ENCODE data around the gene CARMIL3.

DNA sequence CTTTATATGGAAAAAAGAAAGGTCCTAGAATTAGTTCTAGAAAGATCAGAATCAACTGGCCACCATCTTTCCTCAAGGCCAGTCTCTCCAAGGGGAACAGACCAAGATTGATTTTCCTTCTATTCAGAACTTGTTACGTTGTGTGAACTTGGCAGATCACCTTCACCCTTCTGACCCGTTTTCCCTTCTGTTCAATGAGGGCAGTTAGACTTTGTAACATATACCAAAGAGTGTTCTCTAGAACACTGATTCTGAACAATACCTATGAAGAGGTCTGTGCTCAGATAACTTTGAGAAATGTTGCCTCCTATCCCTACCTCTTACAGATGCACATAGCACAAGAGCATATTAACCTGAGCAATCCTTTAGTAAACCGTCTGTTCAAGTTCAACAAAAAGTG lies 31.7 kb downstream of the CARMIL3 start:
- TF ChIP-seq CTCF (IDR thresholded peaks at IDR 0.05; ENCODE audit: insufficient read depth, low read depth, low read length), result no peak
- no peak for TF ChIP-seq EZH2 (IDR thresholded peaks at IDR 0.05; ENCODE audit: insufficient read depth, low read length)

Measured in astrocyte (in vitro differentiated cells and primary cell).